Ascending aorta (tissue), 2 donors: ENCODE results near the gene HIP1. TPM values are rescaled to one million over a fixed set of nuclear protein-coding genes. Genes with fewer than 3 reads are reported as not detected.

Experiments
- DNase-seq, 2 donors: peaks; one replicate each; pipeline ENCODE4 v3.0.0-alpha.2; 2019; ENCODE audit warnings: low spot score in 2 of 2
- H3K27ac ChIP-seq, 2 donors: fragments of 200-600 bp; sonication (generic); one replicate each; pipeline ENCODE4 v1.5.1; 2016 to 2017; ENCODE audit warnings: mild to moderate bottlenecking in 1 of 2
- H3K27me3 ChIP-seq: fragments of 200-600 bp; sonication (generic); one replicate; pipeline ENCODE4 v1.5.1; 2017
- H3K36me3 ChIP-seq, 2 donors: fragments of 200-600 bp; sonication (generic); one replicate each; pipeline ENCODE4 v1.5.1; 2016
- H3K4me1 ChIP-seq, 2 donors: fragments of 200-600 bp; sonication (generic); one replicate each; pipeline ENCODE4 v1.5.1; 2016 to 2017; ENCODE audit warnings: mild to moderate bottlenecking in 1 of 2
- H3K4me3 ChIP-seq, 2 donors: fragments of 200-600 bp; sonication (generic); one replicate each; pipeline ENCODE4 v1.5.1; 2016 to 2017; ENCODE audit warnings: mild to moderate bottlenecking in 1 of 2
- H3K9me3 ChIP-seq, 2 donors: fragments of 200-600 bp; sonication (generic); one replicate each; pipeline ENCODE4 v1.5.1; 2016
- intact Hi-C: fragments of 100-400 bp; cut with DNase I; formaldehyde crosslinking; loops from one replicate; pipeline ENCODE4 v1.15.1; 2023
- total RNA-seq: library from RNA; depleted of rRNA; stranded (reverse); fragments of >200 nt; gene quantifications from one replicate; pipeline ENCODE4 v1.1.0, GENCODE V29; 2016
- TF ChIP-seq, protein P1 (sequence below), 3 experiments: fragments of 200-600 bp in 2 of 3; fragments of 450-650 bp in 1 of 3; sonication (generic) in 2 of 3; IDR thresholded peaks; one replicate each; pipeline ENCODE4 v1.5.1; 2016 to 2019; ENCODE audit warnings: antibody characterized with exemption in 3 of 3, mild to moderate bottlenecking in 1 of 3, moderate library complexity in 1 of 3

The HIP1 gene
- total RNA-seq, 1 donor from 2014 or later: 47.5 TPM

DNA sequence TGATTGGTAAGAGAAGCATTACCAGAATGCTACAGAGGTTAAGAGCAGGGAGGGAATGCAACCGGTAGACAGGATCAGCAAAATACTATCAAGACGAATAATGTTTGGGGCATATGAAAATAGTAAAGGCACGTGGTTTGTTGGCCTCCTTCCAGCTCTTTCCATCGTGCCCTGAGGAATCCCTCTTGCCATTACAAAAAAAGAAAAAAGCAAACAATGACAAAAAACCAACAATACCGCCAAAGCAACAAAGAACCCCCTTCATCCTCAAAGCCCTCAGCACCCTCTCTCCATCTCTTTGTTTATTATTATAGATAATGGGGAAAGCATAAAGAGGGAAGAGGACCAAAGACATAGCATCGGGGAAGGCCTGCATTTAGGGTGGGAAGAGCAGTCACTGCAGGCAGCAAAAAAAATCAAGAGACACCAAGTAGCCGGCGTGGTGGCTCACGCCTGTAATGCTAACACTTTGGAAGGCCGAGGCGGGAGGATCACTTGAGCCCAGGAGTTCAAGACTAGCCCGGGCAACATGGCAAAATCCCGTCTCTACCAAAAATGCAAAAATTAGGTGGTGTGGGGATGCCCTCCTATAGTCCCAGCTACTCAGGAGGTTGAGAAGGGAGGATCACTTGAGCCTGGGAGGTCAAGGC lies 78.0 kb downstream of the HIP1 start:
- H3K4me1 ChIP-seq: peaks cover 6 to 22% of the 10 kb centered on the region in 2 donors
- no peak for DNase-seq
- H3K27ac ChIP-seq: no peak overlapping the region
- no peak overlapping the region for H3K4me3 ChIP-seq
- intact Hi-C loops: no loop called here
- TF ChIP-seq, protein P1, sequence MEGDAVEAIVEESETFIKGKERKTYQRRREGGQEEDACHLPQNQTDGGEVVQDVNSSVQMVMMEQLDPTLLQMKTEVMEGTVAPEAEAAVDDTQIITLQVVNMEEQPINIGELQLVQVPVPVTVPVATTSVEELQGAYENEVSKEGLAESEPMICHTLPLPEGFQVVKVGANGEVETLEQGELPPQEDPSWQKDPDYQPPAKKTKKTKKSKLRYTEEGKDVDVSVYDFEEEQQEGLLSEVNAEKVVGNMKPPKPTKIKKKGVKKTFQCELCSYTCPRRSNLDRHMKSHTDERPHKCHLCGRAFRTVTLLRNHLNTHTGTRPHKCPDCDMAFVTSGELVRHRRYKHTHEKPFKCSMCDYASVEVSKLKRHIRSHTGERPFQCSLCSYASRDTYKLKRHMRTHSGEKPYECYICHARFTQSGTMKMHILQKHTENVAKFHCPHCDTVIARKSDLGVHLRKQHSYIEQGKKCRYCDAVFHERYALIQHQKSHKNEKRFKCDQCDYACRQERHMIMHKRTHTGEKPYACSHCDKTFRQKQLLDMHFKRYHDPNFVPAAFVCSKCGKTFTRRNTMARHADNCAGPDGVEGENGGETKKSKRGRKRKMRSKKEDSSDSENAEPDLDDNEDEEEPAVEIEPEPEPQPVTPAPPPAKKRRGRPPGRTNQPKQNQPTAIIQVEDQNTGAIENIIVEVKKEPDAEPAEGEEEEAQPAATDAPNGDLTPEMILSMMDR (IDR thresholded peaks at IDR 0.05): no peak
- H3K27me3 ChIP-seq: no peaks in the 10 kb centered on the region
- no peaks in the 10 kb centered on the region for H3K9me3 ChIP-seq
- H3K36me3 ChIP-seq: peaks cover 0 to 3% of the 10 kb centered on the region in 2 donors

DNA sequence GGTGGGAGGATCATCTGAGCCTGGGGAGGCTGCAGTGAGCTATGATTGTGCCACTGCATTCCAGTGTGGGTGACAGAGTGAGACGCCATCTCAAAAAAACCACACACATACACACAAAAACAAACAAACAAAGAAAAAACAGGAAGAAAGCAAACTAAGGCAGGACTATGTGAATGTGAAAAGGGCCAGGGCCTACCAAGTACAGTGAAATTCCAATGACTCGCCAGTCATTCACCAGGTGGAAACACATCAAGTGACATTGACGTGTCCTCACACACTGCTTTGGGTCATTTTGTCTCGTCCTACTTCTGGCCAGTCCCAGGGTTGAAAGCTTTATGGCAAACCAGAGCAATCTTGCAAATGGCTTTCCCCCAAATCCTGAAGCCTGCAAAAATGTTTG lies 79.9 kb downstream of the HIP1 start:
- Histone ChIP-seq H3K36me3 (peaks cover 0 to 3% of the 10 kb centered on the region in 2 donors), H3K4me1 (peaks cover 9 to 22% of the 10 kb centered on the region in 2 donors), H3K27ac (peak overlapping the region; percentile 74 to 76), H3K4me3 (no peak overlapping the region), H3K9me3 (no peaks in the 10 kb centered on the region), H3K27me3 (no peaks in the 10 kb centered on the region)
- intact Hi-C loops: loop anchor here (5.0 kb wide), 1 partner anchor 37 kb away; no protein-coding TSS in a partner anchor
- no peak for DNase-seq
- TF ChIP-seq, protein P1 (IDR thresholded peaks at IDR 0.05): no peak

DNA sequence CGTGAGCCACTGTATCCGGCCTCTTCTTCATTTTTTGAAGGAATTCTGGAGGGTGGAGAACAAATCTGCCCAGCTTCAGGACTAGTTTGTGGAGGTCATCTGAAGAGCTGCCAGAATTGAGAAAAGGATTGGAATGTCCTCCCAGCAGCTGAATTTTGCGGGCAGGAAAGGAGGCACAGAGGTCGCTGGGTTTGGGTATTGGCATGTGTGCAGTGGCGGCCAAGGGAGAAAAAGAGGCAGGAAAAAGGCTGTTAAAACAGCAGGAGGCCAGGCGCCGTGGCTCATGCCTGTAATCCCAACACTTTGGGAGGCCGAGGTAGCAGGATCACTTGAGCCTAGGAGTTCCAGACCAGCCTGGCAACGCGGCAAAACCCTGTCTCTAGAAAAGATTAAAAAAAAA lies 80.4 kb downstream of the HIP1 start:
- H3K4me3 ChIP-seq: no peak overlapping the region
- intact Hi-C loops: loop anchor here (5.0 kb wide), 1 partner anchor 36 kb away; no protein-coding TSS in a partner anchor
- H3K4me1 ChIP-seq: peaks cover 9 to 22% of the 10 kb centered on the region in 2 donors
- peak overlapping the region; percentile 74 to 76 for H3K27ac ChIP-seq
- no peak for DNase-seq
- H3K36me3 ChIP-seq: peaks cover 0 to 3% of the 10 kb centered on the region in 2 donors
- no peaks in the 10 kb centered on the region for H3K9me3 ChIP-seq
- no peaks in the 10 kb centered on the region for H3K27me3 ChIP-seq
- TF ChIP-seq, protein P1 (IDR thresholded peaks at IDR 0.05): no peak

DNA sequence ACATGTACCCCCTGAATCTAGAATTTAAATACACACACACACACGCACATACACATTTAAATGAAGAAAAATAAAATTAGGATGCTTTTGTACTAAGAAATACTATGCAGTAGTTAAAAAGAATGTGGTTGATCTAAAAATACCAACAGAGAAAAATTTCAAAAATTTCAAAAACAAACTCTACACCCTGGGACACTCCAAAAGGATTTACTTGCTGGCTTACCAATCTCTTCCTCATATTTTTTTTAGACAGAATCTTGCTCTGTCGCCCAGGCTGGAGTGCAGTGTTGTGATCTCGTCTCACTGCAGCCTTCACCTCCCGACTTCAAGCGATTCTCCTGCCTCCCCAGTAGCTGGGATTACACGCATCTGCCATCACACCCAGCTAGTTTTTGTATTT lies 80.9 kb downstream of the HIP1 start:
- H3K4me3 ChIP-seq: no peak overlapping the region
- no peaks in the 10 kb centered on the region for H3K9me3 ChIP-seq
- TF ChIP-seq, protein P1 (IDR thresholded peaks at IDR 0.05): no peak
- peak overlapping the region; percentile 74 to 76 for H3K27ac ChIP-seq
- H3K4me1 ChIP-seq: peaks cover 9 to 22% of the 10 kb centered on the region in 2 donors
- peaks cover 0 to 3% of the 10 kb centered on the region in 2 donors for H3K36me3 ChIP-seq
- no peaks in the 10 kb centered on the region for H3K27me3 ChIP-seq
- intact Hi-C loops: loop anchor here (2.0 to 5.0 kb wide), 2 partner anchors 36 to 55 kb away; no protein-coding TSS in a partner anchor
- no peak for DNase-seq

DNA sequence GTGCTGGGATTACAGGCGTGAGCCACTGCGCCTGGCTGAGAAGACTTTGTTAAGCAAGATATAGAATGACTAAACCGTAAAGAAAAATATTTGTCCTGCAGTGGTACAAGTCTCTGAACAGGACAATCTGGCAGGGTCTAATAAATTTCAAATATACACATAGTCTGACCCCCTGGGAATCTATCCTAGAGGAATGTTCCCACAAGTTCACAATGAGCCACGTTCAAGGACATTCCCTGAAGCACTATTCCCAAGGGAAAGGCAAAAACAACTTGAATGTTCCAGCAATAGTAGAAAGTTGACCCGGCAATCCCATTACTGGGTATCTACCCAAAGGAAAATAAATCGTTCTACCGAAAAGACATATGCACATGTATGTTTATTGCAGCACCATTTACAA lies 82.0 kb downstream of the HIP1 start:
- H3K27ac ChIP-seq: peak overlapping the region; percentile 55 to 60

More for the DNA sequence above, 82.0 kb downstream of the HIP1 start:
- no peaks in the 10 kb centered on the region for H3K9me3 ChIP-seq
- H3K4me1 ChIP-seq: peaks cover 9 to 22% of the 10 kb centered on the region in 2 donors
- H3K4me3 ChIP-seq: no peak overlapping the region
- no peaks in the 10 kb centered on the region for H3K27me3 ChIP-seq
- no peak for DNase-seq
- intact Hi-C loops: loop anchor here (2.0 to 5.0 kb wide), 2 partner anchors 34 to 56 kb away; no protein-coding TSS in a partner anchor
- TF ChIP-seq, protein P1 (IDR thresholded peaks at IDR 0.05): no peak
- no peaks in the 10 kb centered on the region for H3K36me3 ChIP-seq
